ENCODE measurements around the gene OR8J1. TPM values are rescaled to one million over a fixed set of nuclear protein-coding genes. Genes with fewer than 3 reads are reported as not detected.

Gene OR8J1, protein sequence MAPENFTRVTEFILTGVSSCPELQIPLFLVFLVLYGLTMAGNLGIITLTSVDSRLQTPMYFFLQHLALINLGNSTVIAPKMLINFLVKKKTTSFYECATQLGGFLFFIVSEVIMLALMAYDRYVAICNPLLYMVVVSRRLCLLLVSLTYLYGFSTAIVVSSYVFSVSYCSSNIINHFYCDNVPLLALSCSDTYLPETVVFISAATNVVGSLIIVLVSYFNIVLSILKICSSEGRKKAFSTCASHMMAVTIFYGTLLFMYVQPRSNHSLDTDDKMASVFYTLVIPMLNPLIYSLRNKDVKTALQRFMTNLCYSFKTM
- not detected for total RNA-seq

DNA sequence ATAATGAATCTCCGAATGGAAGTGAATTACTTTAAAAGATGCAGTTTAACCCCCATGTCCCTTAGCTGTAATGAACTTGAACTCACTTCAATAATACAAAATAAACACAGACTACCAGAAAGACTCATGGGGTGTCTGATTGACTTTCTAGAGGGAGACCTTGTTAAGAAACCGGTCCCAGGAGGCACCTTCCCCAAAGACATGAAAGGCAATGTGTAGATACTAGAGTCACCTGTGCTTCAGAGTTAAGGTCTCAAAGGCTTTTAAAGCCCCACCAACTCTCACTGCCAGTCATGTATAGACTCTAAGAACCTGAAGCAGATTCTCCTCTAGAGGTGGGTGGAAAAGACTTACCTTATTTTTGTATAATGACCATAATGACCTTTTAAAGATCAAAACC, at the start of gene OR8J1:
Gene OR8J1, plus strand, starts transcription at position 301 of the 400 bp plus-strand sequence. CDS start 5,956 bp downstream, outside the sequence.
- Histone ChIP-seq H3K4me3 (replicated peaks in 1 of 3) (no peak within 1 kb of the TSS), H3K4me1 (no peaks in the 10 kb centered on the region), H3K9me3 (no peaks in the 10 kb centered on the region), H3K27me3 (no peaks in the 10 kb centered on the region), H3K27ac (no peak within 1 kb of the TSS), H3K36me3 (no peaks in the 10 kb centered on the region)
- DNase-seq, result no peak
- intact Hi-C loops (cut with DNase I), result no loop called here
- 87 to 92% methylated on average over 2 of the region's 2 CpGs for WGBS, 2 donors
- TF ChIP-seq, protein P1, sequence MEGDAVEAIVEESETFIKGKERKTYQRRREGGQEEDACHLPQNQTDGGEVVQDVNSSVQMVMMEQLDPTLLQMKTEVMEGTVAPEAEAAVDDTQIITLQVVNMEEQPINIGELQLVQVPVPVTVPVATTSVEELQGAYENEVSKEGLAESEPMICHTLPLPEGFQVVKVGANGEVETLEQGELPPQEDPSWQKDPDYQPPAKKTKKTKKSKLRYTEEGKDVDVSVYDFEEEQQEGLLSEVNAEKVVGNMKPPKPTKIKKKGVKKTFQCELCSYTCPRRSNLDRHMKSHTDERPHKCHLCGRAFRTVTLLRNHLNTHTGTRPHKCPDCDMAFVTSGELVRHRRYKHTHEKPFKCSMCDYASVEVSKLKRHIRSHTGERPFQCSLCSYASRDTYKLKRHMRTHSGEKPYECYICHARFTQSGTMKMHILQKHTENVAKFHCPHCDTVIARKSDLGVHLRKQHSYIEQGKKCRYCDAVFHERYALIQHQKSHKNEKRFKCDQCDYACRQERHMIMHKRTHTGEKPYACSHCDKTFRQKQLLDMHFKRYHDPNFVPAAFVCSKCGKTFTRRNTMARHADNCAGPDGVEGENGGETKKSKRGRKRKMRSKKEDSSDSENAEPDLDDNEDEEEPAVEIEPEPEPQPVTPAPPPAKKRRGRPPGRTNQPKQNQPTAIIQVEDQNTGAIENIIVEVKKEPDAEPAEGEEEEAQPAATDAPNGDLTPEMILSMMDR (IDR thresholded peaks at IDR 0.05), result no peak
- TF ChIP-seq POLR2A (IDR thresholded peaks at IDR 0.05), result no peak

DNA sequence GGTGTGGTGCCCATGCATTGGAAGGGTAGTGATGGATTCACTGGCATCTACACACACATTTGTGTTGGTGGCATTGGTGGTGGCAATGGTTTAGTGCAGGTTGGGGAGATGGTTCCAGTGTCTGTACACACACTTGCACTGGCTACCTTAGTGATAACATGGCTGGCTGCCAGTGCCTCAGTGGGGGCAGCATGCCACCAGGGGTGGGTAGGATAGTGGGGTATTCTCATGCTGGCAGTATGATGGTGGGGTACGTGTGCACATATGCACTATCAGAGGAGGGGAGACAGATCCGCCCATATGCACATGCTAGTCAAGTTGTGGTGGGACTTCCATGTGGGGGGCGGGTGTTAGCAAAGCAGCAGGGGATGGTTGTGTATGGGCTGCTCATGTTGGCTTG, 46.3 kb upstream of the OR8J1 start:
- H3K9me3 ChIP-seq, result no peaks in the 10 kb centered on the region
- 88 to 100% methylated on average over 1 to 3 of the region's 3 CpGs for WGBS, 2 donors
- H3K36me3 ChIP-seq, result no peaks in the 10 kb centered on the region
- no peaks in the 10 kb centered on the region for H3K4me1 ChIP-seq
- TF ChIP-seq, protein P1 (IDR thresholded peaks at IDR 0.05), result no peak
- TF ChIP-seq POLR2A (IDR thresholded peaks at IDR 0.05), result no peak
- intact Hi-C loops (cut with DNase I), result no loop called here
- no peak overlapping the region for H3K27ac ChIP-seq
- H3K27me3 ChIP-seq, result no peaks in the 10 kb centered on the region
- no peak for DNase-seq
- H3K4me3 ChIP-seq (replicated peaks in 1 of 3), result no peak overlapping the region

DNA sequence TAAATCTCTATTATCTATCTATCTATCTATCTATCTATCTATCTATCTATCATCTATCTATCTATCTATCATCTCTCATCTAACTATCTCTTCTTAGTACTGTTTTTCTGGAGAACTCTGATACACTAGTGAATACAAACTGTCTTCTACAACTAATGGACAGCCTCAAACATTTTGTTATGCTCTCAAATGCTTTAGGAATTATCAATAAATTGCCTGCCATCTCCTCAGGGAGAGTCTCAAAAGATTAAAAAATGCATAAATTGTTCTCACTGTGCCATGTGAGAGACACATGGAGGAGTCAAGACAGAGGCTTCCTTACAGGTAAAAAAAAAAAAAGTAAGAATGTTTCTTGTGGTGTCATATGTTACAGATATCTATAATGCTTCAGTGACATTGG, 39.2 kb upstream of the OR8J1 start, which contains the start of gene OR8K3:
Gene OR8K3, plus strand, starts transcription at position 301 of the 400 bp plus-strand sequence. CDS start 3,163 bp downstream, outside the sequence.
- TF ChIP-seq POLR2A (IDR thresholded peaks at IDR 0.05), result no peak
- TF ChIP-seq, protein P1 (IDR thresholded peaks at IDR 0.05), result no peak
- H3K4me1 ChIP-seq, result no peaks in the 10 kb centered on the region
- no peaks in the 10 kb centered on the region for H3K9me3 ChIP-seq
- no peaks in the 10 kb centered on the region for H3K27me3 ChIP-seq
- H3K27ac ChIP-seq, result no peak within 1 kb of the TSS
- intact Hi-C loops (cut with DNase I), result no loop called here
- no peaks in the 10 kb centered on the region for H3K36me3 ChIP-seq
- H3K4me3 ChIP-seq (replicated peaks in 1 of 3), result no peak within 1 kb of the TSS
- no peak for DNase-seq

DNA sequence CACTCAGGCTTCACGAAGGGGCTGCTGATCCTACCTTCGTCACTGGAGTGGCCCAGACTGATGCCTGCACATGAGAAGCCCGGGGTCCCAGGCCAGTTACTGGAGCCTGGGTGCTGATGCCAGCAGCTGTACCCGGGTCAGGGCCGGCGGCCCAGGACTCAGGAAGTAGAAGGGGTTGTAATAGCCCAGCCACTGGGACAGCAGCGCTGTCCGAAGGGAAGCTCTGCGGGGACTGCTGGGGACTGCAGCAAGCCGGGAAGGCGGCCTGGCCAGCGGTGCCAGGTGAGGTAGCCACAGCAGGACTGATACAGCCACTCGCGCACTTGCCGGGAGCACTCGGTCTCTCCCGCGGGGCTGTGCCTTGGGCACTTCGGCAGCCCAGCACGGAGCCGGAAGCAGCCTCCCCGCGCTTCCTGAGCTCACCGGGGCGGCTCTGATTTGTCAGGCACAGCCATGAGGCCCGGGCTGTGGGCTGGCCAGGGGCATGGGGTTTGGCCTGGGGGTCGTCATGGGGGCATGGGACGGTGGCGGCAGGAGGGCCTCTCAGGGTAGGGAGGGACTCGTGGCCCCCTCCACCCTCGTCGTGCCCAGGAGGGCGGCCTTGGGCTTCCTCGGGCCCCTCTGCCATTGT, 22.1 kb upstream of the OR8J1 start:
- Histone ChIP-seq H3K4me3 (replicated peaks in 1 of 3) (no peak overlapping the region), H3K4me1 (no peaks in the 10 kb centered on the region), H3K9me3 (no peaks in the 10 kb centered on the region), H3K27me3 (no peaks in the 10 kb centered on the region), H3K36me3 (no peaks in the 10 kb centered on the region), H3K27ac (no peak overlapping the region)
- no peak for TF ChIP-seq POLR2A (IDR thresholded peaks at IDR 0.05)
- TF ChIP-seq, protein P1 (IDR thresholded peaks at IDR 0.05), result no peak
- no peak for DNase-seq
- WGBS, 2 donors, result 86 to 88% methylated on average over 14 to 18 of the region's 34 CpGs
- intact Hi-C loops (cut with DNase I), result no loop called here

DNA sequence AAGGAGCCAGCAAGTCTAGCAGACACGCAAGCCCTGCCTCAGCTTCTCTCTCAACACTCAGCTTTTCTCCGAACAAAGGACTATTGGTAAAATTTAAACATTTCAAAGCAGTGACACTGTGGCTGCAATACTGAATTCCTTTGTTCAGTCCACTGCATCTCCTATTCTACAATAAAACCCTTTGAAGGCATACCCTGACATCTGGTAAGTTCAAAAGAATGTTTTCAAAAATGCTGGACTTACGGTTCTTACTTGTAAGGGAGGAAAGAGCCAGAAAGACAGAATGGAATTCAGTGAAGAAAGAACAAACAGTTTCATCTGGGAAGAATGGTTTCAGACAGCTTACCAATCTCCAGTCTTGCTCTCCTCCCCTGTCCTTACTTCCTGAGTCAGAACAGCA, 20.9 kb upstream of the OR8J1 start:
- Histone ChIP-seq H3K36me3 (no peaks in the 10 kb centered on the region), H3K4me1 (no peaks in the 10 kb centered on the region), H3K27ac (no peak overlapping the region), H3K27me3 (no peaks in the 10 kb centered on the region), H3K4me3 (replicated peaks in 1 of 3) (no peak overlapping the region), H3K9me3 (no peaks in the 10 kb centered on the region)
- TF ChIP-seq POLR2A (IDR thresholded peaks at IDR 0.05), result no peak
- TF ChIP-seq, protein P1 (IDR thresholded peaks at IDR 0.05), result no peak
- intact Hi-C loops (cut with DNase I), result no loop called here
- no peak for DNase-seq
- WGBS, 2 donors, result 43 to 60% methylated on average over 3 of the region's 3 CpGs
